ENCODE measurements around the gene PDIA3. TPM values are rescaled to one million over a fixed set of nuclear protein-coding genes. Genes with fewer than 3 reads are reported as not detected.
A peak's percentile ranks its signal among the peaks of the same experiment; 100 is the strongest.

The PDIA3 gene
- total and polyA plus RNA-seq, 7 donors = 36.6 to 430 (median 63.7) TPM

GRCh38 chr15:43762824-43763223, 16.6 kb downstream of the PDIA3 start:
- Histone ChIP-seq H3K4me1 (no peaks in the 10 kb centered on the region), H3K9me3 (no peaks in the 10 kb centered on the region), H3K27me3 (no peaks in the 10 kb centered on the region), H3K27ac (peak overlapping the region in 1 of 4 donors; percentile 46), H3K36me3 (peaks cover 35 to 100% (median 62%) of the 10 kb centered on the region in 4 donors), H3K4me3 (no peak overlapping the region)
- 78 to 79% methylated on average over 6 of the region's 6 CpGs for WGBS, 2 donors
- DNase-seq = no peak
- intact Hi-C loops (cut with DNase I) = no loop called here
- TF ChIP-seq POLR2AphosphoS5 (IDR thresholded peaks at IDR 0.05) = no peak

GRCh38 chr15:43763819-43764446, 17.7 kb downstream of the PDIA3 start:
- no peaks in the 10 kb centered on the region for H3K4me1 ChIP-seq
- H3K4me3 ChIP-seq = no peak overlapping the region
- H3K27me3 ChIP-seq = no peaks in the 10 kb centered on the region
- intact Hi-C loops (cut with DNase I) = no loop called here
- 80 to 86% methylated on average over 2 of the region's 2 CpGs for WGBS, 2 donors
- TF ChIP-seq POLR2A (IDR thresholded peaks at IDR 0.05) (no peak), CTCF (IDR thresholded peaks at IDR 0.05) (no peak), POLR2AphosphoS5 (IDR thresholded peaks at IDR 0.05) (no peak), EP300 (IDR thresholded peaks at IDR 0.05) (no peak)
- H3K36me3 ChIP-seq = peaks cover 41 to 100% (median 63%) of the 10 kb centered on the region in 4 donors
- DNase-seq = no peak
- H3K9me3 ChIP-seq = no peaks in the 10 kb centered on the region
- H3K27ac ChIP-seq = peak overlapping the region in 1 of 4 donors; percentile 46

DNA sequence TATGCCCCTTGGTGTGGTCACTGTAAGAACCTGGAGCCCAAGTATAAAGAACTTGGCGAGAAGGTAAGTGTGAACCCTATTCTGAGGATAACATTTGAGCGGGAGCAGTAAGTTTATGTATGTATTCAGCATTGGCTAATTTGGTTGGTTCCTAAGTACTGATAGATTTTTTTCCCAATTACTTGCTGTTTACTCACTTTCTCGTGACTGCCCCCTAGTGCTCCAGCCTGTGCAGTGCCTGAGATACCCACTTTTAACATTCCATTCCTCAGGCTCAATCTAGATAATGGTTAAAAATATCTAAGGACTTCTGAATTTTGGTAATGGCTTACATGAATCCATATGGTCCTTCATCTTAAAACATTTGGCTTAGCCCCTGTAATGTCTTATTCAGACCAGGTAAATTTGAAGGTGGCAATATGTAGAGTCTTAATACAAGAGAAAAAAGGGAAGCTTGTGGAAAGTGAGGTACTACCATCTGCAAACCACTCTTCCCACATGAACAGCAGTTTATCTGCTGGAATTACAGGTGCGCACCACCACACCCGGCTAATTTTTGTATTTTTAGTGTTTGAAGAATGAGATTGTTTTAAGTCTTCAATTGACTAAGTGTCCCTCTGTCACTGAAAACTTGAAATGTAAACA, 23.5 kb downstream of the PDIA3 start:
- no peak for DNase-seq
- H3K36me3 ChIP-seq = peaks cover 46 to 89% (median 62%) of the 10 kb centered on the region in 4 donors
- no peaks in the 10 kb centered on the region for H3K9me3 ChIP-seq
- no peak overlapping the region for H3K4me3 ChIP-seq
- intact Hi-C loops (cut with DNase I) = no loop called here
- 59 to 68% methylated on average over 5 of the region's 5 CpGs for WGBS, 2 donors
- no peaks in the 10 kb centered on the region for H3K4me1 ChIP-seq
- H3K27ac ChIP-seq = no peak overlapping the region
- no peaks in the 10 kb centered on the region for H3K27me3 ChIP-seq
- peak; percentile 12 to 77 (median 72) for TF ChIP-seq CTCF (IDR thresholded peaks at IDR 0.05)
- TF ChIP-seq POLR2A (IDR thresholded peaks at IDR 0.05) = no peak

DNA sequence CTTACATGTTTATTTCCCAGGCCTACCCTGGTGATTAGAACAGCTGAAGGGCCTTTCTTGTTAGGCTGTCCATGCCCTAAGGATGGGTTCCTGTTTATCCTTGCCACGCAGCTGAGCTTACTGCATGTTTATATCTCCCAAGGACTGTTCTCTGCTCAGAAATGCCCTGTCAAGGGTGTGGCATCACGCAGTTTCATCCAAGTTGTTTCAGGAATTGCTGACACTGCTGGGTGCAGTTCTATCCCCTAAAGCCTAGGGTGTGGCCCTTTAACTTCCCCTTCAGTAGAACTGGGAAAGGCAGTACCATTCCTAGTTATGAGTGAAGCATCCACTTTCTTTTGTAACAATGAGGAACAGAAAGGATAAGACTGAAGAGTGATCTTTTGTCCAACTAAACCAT, 25.6 kb downstream of the PDIA3 start:
- Histone ChIP-seq H3K9me3 (no peaks in the 10 kb centered on the region), H3K27ac (no peak overlapping the region), H3K4me1 (peaks cover 0 to 10% (median 8%) of the 10 kb centered on the region in 4 donors), H3K36me3 (peaks cover 31 to 68% (median 45%) of the 10 kb centered on the region in 4 donors), H3K4me3 (no peak overlapping the region), H3K27me3 (no peaks in the 10 kb centered on the region)
- WGBS, 2 donors = 19 to 56% methylated on average over 2 of the region's 2 CpGs
- intact Hi-C loops (cut with DNase I) = no loop called here
- TF ChIP-seq CTCF (IDR thresholded peaks at IDR 0.05) = no peak
- TF ChIP-seq POLR2A (IDR thresholded peaks at IDR 0.05) = no peak
- TF ChIP-seq POLR2AphosphoS5 (IDR thresholded peaks at IDR 0.05) = no peak
- no peak for TF ChIP-seq EP300 (IDR thresholded peaks at IDR 0.05)
- DNase-seq = no peak

DNA sequence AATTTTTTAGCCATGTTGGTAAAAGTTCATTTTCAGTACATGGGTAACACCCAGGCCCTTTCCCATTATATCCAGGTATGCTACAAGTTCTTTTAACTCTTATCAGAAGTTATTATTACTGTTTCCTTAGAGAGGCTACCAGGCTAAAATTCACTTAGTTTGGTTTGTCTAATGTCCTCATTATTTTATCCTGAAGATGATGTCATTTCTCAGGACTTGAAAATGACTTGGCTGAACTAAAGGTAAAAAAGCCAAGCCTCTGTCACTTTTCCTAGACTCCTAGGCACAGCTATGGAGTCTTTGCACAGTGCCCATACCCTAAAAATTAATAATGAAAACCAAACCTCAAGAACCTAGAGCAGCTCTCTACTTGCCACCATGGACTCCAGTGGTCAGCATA, 26.4 kb downstream of the PDIA3 start:
- H3K4me3 ChIP-seq = no peak overlapping the region
- H3K4me1 ChIP-seq = peaks cover 0 to 12% (median 10%) of the 10 kb centered on the region in 4 donors
- TF ChIP-seq POLR2AphosphoS5 (IDR thresholded peaks at IDR 0.05) (no peak), CTCF (IDR thresholded peaks at IDR 0.05) (no peak), POLR2A (IDR thresholded peaks at IDR 0.05) (no peak), EP300 (IDR thresholded peaks at IDR 0.05) (no peak)
- peaks cover 23 to 60% (median 41%) of the 10 kb centered on the region in 4 donors for H3K36me3 ChIP-seq
- no peak for DNase-seq
- no peaks in the 10 kb centered on the region for H3K27me3 ChIP-seq
- no peak overlapping the region for H3K27ac ChIP-seq
- no peaks in the 10 kb centered on the region for H3K9me3 ChIP-seq
- intact Hi-C loops (cut with DNase I) = no loop called here

Measured in sigmoid colon (tissue), 7 donors.